IgD-negative memory B cell (primary cell): ENCODE measurements around the gene RERG. TPM values are rescaled to one million over a fixed set of nuclear protein-coding genes. Genes with fewer than 3 reads are reported as not detected.

Source experiments
- H3K27ac Mint-ChIP-seq, 3 donors: one replicate each; pipeline ENCODE4 v1.8.0; 2020 to 2022; ENCODE audit warnings: mild to moderate bottlenecking in 3 of 3, mixed read lengths in 3 of 3, moderate library complexity in 1 of 3
- H3K27me3 Mint-ChIP-seq: one replicate; pipeline ENCODE4 v1.8.0; 2021; ENCODE audit warnings: mixed read lengths
- H3K36me3 Mint-ChIP-seq: one replicate; pipeline ENCODE4 v1.8.0; 2020; ENCODE audit warnings: mild to moderate bottlenecking, mixed read lengths
- H3K4me1 Mint-ChIP-seq, 3 donors: one replicate each; pipeline ENCODE4 v1.8.0; 2020 to 2022; ENCODE audit warnings: mixed read lengths in 3 of 3, mild to moderate bottlenecking in 1 of 3
- H3K4me3 Mint-ChIP-seq, 4 donors: one replicate each; pipeline ENCODE4 v1.8.0; 2020 to 2022; ENCODE audit warnings: mild to moderate bottlenecking in 4 of 4, mixed read lengths in 4 of 4, moderate library complexity in 3 of 4
- H3K9me3 Mint-ChIP-seq, 3 donors: one replicate each; pipeline ENCODE4 v1.8.0; 2020 to 2021; ENCODE audit warnings: mixed read lengths in 3 of 3, mild to moderate bottlenecking in 1 of 3
- polyA plus RNA-seq: library from polyadenylated mRNA; unstranded; fragments of 300-500 nt; fragmentation: Illumina TruSeq; gene quantifications from one replicate; pipeline ENCODE4 v1.2.3, GENCODE V29; 2021

RERG gene
- polyA plus RNA-seq, 1 donor from 2014 or later = not detected

GRCh38 chr12:15206831-15207389 is 14.3 kb downstream of the RERG start:
- H3K27me3 Mint-ChIP-seq = peaks cover 3% of the 10 kb centered on the region
- no peaks in the 10 kb centered on the region for H3K36me3 Mint-ChIP-seq
- peaks cover 0 to 1% (median 0%) of the 10 kb centered on the region in 3 donors for H3K9me3 Mint-ChIP-seq
- H3K4me1 Mint-ChIP-seq = no peaks in the 10 kb centered on the region
- no peak overlapping the region for H3K27ac Mint-ChIP-seq
- no peak overlapping the region for H3K4me3 Mint-ChIP-seq

- Mint-ChIP-seq H3K4me1 (no peaks in the 10 kb centered on the region), H3K9me3 (peaks cover 0 to 1% (median 0%) of the 10 kb centered on the region in 3 donors), H3K27me3 (peaks cover 3% of the 10 kb centered on the region), H3K36me3 (no peaks in the 10 kb centered on the region), H3K4me3 (no peak overlapping the region), H3K27ac (no peak overlapping the region)
These were observed 14.9 kb downstream of the RERG start for GRCh38 chr12:15206338-15206737.

GRCh38 chr12:15205341-15206010 is 15.7 kb downstream of the RERG start:
- H3K4me3 Mint-ChIP-seq = no peak overlapping the region
- peaks cover 0 to 1% (median 0%) of the 10 kb centered on the region in 3 donors for H3K9me3 Mint-ChIP-seq
- no peak overlapping the region for H3K27ac Mint-ChIP-seq
- H3K4me1 Mint-ChIP-seq = no peaks in the 10 kb centered on the region
- H3K27me3 Mint-ChIP-seq = peaks cover 3% of the 10 kb centered on the region
- no peaks in the 10 kb centered on the region for H3K36me3 Mint-ChIP-seq

GRCh38 chr12:15201456-15201855 is 19.8 kb downstream of the RERG start:
- Mint-ChIP-seq H3K27ac (no peak overlapping the region), H3K9me3 (peaks cover 0 to 1% (median 0%) of the 10 kb centered on the region in 3 donors)

GRCh38 chr12:15201056-15201455 is 20.2 kb downstream of the RERG start:
- no peaks in the 10 kb centered on the region for H3K27me3 Mint-ChIP-seq
- H3K9me3 Mint-ChIP-seq = peaks cover 0 to 1% (median 0%) of the 10 kb centered on the region in 3 donors
- H3K36me3 Mint-ChIP-seq = no peaks in the 10 kb centered on the region
- no peak overlapping the region for H3K4me3 Mint-ChIP-seq
- H3K27ac Mint-ChIP-seq = no peak overlapping the region
- no peaks in the 10 kb centered on the region for H3K4me1 Mint-ChIP-seq

More at GRCh38 chr12:15201456-15201855, 19.8 kb downstream of the RERG start:
- Mint-ChIP-seq H3K4me3 (no peak overlapping the region), H3K36me3 (no peaks in the 10 kb centered on the region), H3K4me1 (no peaks in the 10 kb centered on the region), H3K27me3 (no peaks in the 10 kb centered on the region)

- H3K9me3 Mint-ChIP-seq = peaks cover 0 to 1% (median 0%) of the 10 kb centered on the region in 3 donors
- H3K27ac Mint-ChIP-seq = no peak overlapping the region
- H3K36me3 Mint-ChIP-seq = no peaks in the 10 kb centered on the region
- H3K27me3 Mint-ChIP-seq = no peaks in the 10 kb centered on the region
- no peak overlapping the region for H3K4me3 Mint-ChIP-seq
- H3K4me1 Mint-ChIP-seq = no peaks in the 10 kb centered on the region
These were observed 20.6 kb downstream of the RERG start for GRCh38 chr12:15200641-15201040.

- Mint-ChIP-seq H3K4me3 (no peak overlapping the region), H3K9me3 (peaks cover 0 to 1% (median 0%) of the 10 kb centered on the region in 3 donors), H3K27ac (no peak overlapping the region), H3K4me1 (no peaks in the 10 kb centered on the region), H3K36me3 (no peaks in the 10 kb centered on the region), H3K27me3 (peaks cover under 1% of the 10 kb centered on the region)
These were observed 21.3 kb downstream of the RERG start for GRCh38 chr12:15199930-15200329.

- Mint-ChIP-seq H3K27me3 (peaks cover 9% of the 10 kb centered on the region), H3K27ac (no peak overlapping the region), H3K4me3 (no peak overlapping the region), H3K36me3 (no peaks in the 10 kb centered on the region), H3K9me3 (no peaks in the 10 kb centered on the region), H3K4me1 (no peaks in the 10 kb centered on the region)
These were observed 24.3 kb downstream of the RERG start for GRCh38 chr12:15196678-15197505.

GRCh38 chr12:15196221-15196620 is 25.0 kb downstream of the RERG start:
- no peaks in the 10 kb centered on the region for H3K4me1 Mint-ChIP-seq

GRCh38 chr12:15194456-15195368 is 26.5 kb downstream of the RERG start:
- Mint-ChIP-seq H3K4me3 (no peak overlapping the region), H3K36me3 (no peaks in the 10 kb centered on the region), H3K27ac (no peak overlapping the region), H3K4me1 (no peaks in the 10 kb centered on the region), H3K27me3 (peaks cover 9% of the 10 kb centered on the region), H3K9me3 (peaks cover 0 to 2% (median 0%) of the 10 kb centered on the region in 3 donors)

More at GRCh38 chr12:15196221-15196620, 25.0 kb downstream of the RERG start:
- no peak overlapping the region for H3K4me3 Mint-ChIP-seq
- H3K36me3 Mint-ChIP-seq = no peaks in the 10 kb centered on the region
- peaks cover 9% of the 10 kb centered on the region for H3K27me3 Mint-ChIP-seq
- peaks cover 0 to under 1% (median 0%) of the 10 kb centered on the region in 3 donors for H3K9me3 Mint-ChIP-seq
- H3K27ac Mint-ChIP-seq = no peak overlapping the region

GRCh38 chr12:15193946-15194345 is 27.3 kb downstream of the RERG start:
- H3K9me3 Mint-ChIP-seq = peaks cover 0 to 2% (median 0%) of the 10 kb centered on the region in 3 donors
- H3K36me3 Mint-ChIP-seq = no peaks in the 10 kb centered on the region
- no peak overlapping the region for H3K4me3 Mint-ChIP-seq
- H3K27ac Mint-ChIP-seq = no peak overlapping the region
- H3K27me3 Mint-ChIP-seq = peaks cover 9% of the 10 kb centered on the region
- no peaks in the 10 kb centered on the region for H3K4me1 Mint-ChIP-seq

GRCh38 chr12:15192720-15193119 is 28.5 kb downstream of the RERG start:
- no peak overlapping the region for H3K27ac Mint-ChIP-seq
- H3K36me3 Mint-ChIP-seq = no peaks in the 10 kb centered on the region
- no peak overlapping the region for H3K4me3 Mint-ChIP-seq
- H3K27me3 Mint-ChIP-seq = peaks cover 9% of the 10 kb centered on the region
- H3K4me1 Mint-ChIP-seq = no peaks in the 10 kb centered on the region
- H3K9me3 Mint-ChIP-seq = peaks cover 0 to 2% (median 0%) of the 10 kb centered on the region in 3 donors

- no peaks in the 10 kb centered on the region for H3K36me3 Mint-ChIP-seq
- H3K27ac Mint-ChIP-seq = no peak overlapping the region
- H3K27me3 Mint-ChIP-seq = peaks cover 5% of the 10 kb centered on the region
- H3K4me1 Mint-ChIP-seq = peaks cover 0 to 1% (median 0%) of the 10 kb centered on the region in 3 donors
- H3K9me3 Mint-ChIP-seq = peaks cover 0 to 2% (median 0%) of the 10 kb centered on the region in 3 donors
- H3K4me3 Mint-ChIP-seq = no peak overlapping the region
These were observed 33.1 kb downstream of the RERG start for GRCh38 chr12:15188127-15188526.

- H3K27ac Mint-ChIP-seq = no peak overlapping the region
- no peaks in the 10 kb centered on the region for H3K36me3 Mint-ChIP-seq
- H3K9me3 Mint-ChIP-seq = peaks cover 0 to 2% (median 0%) of the 10 kb centered on the region in 3 donors
- peaks cover 4% of the 10 kb centered on the region for H3K27me3 Mint-ChIP-seq
- H3K4me1 Mint-ChIP-seq = peaks cover 0 to 1% (median 0%) of the 10 kb centered on the region in 3 donors
- H3K4me3 Mint-ChIP-seq = no peak overlapping the region
These were observed 34.6 kb downstream of the RERG start for GRCh38 chr12:15186597-15186996.
